Testis (tissue), 2 donors: ENCODE data around the gene KLF6.

Experiments used
- POLR2A ChIP-seq: fragments of 450-650 bp; IDR thresholded peaks from one replicate; pipeline ENCODE4 v1.6.1; 2017; ENCODE audit warnings: antibody characterized with exemption, mild to moderate bottlenecking, moderate library complexity
- TF ChIP-seq, protein P1 (sequence below), 3 experiments: fragments of 450-650 bp in 2 of 3; fragments of 200-600 bp in 1 of 3; sonication (generic) in 1 of 3; IDR thresholded peaks; one replicate each; pipeline ENCODE4 v1.5.1; 2016 to 2019; ENCODE audit warnings: antibody characterized with exemption in 3 of 3, mild to moderate bottlenecking in 2 of 3, moderate library complexity in 1 of 3

DNA sequence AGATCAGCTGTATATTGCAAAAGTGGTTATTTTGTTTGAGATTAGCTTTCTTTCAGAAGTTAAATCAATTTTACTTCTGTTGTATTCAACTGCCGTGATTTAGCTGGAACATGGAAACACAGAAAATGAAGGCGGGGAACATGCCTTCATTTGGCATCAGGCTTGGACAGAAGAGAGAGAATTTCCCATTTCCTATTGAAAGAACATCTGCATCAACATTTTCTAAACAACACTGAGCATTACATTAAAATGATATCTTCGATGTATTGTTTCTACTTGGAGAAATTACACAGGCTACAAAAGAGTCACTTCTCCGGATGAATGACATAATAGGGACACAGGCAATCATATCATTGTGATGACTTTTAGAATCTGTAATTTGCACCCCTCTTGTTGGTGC is 46.6 kb upstream of the KLF6 start:
- TF ChIP-seq, protein P1, sequence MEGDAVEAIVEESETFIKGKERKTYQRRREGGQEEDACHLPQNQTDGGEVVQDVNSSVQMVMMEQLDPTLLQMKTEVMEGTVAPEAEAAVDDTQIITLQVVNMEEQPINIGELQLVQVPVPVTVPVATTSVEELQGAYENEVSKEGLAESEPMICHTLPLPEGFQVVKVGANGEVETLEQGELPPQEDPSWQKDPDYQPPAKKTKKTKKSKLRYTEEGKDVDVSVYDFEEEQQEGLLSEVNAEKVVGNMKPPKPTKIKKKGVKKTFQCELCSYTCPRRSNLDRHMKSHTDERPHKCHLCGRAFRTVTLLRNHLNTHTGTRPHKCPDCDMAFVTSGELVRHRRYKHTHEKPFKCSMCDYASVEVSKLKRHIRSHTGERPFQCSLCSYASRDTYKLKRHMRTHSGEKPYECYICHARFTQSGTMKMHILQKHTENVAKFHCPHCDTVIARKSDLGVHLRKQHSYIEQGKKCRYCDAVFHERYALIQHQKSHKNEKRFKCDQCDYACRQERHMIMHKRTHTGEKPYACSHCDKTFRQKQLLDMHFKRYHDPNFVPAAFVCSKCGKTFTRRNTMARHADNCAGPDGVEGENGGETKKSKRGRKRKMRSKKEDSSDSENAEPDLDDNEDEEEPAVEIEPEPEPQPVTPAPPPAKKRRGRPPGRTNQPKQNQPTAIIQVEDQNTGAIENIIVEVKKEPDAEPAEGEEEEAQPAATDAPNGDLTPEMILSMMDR (IDR thresholded peaks at IDR 0.05), result no peak
- TF ChIP-seq POLR2A, result no peak
